Caco-2 (cell line): Measurements from ENCODE around the gene DNAH10. TPM values are rescaled to one million over a fixed set of nuclear protein-coding genes. Genes with fewer than 3 reads are reported as not detected.

Source experiments
- BruUV-seq: library from RNA; stranded (reverse); fragments of 400-500 nt; replicated peaks from 2 replicates; lab custom pipeline; 2021; lab: Mats Ljungman, UMichigan
- CTCF ChIA-PET: fragments of 300-600 bp; sonication (Branson Sonifier 250); formaldehyde crosslinking; loops from one replicate; lab custom pipeline; 2022; ENCODE audit warnings: antibody characterized with exemption; lab: Charles Lee
- POLR2A ChIA-PET: fragments of 300-600 bp; sonication (Branson Sonifier 250); formaldehyde crosslinking; loops from one replicate; lab custom pipeline; 2022; ENCODE audit warnings: antibody characterized with exemption; lab: Charles Lee
- DNase-seq, 2 experiments: peaks; one replicate each; pipeline versions ENCODE4 v3.0.0 to v3.0.0-alpha.2; 2020 to 2022
- H3K27me3 ChIP-seq: replicated peaks from 2 replicates; pipeline ENCODE4 v1.6.0; 2011; ENCODE audit warnings: low read length; ENCODE audit not compliant: control insufficient read depth, insufficient read depth
- H3K36me3 ChIP-seq: 2 replicates; pipeline ENCODE4 v1.5.1; 2011; ENCODE audit warnings: low read length; ENCODE audit not compliant: control insufficient read depth, insufficient read depth
- H3K4me1 ChIP-seq: fragments of 250-450 bp; sonication (Bioruptor Pico); 2 replicates; pipeline ENCODE4 v1.5.1; 2020; ENCODE audit warnings: mild to moderate bottlenecking
- H3K4me3 ChIP-seq: 2 replicates; pipeline ENCODE4 v1.5.1; 2011; ENCODE audit warnings: low read depth, mild to moderate bottlenecking, control low read depth, low read length
- H3K9me3 ChIP-seq: fragments of 250-450 bp; sonication (Bioruptor Pico); 2 replicates; pipeline ENCODE4 v1.5.1; 2020; ENCODE audit warnings: mild to moderate bottlenecking, moderate library complexity
- H3K27ac Mint-ChIP-seq: one replicate; pipeline ENCODE4 v1.8.0; 2022; ENCODE audit warnings: mixed read lengths; ENCODE audit not compliant: unreplicated experiment
- H3K27me3 Mint-ChIP-seq: one replicate; pipeline ENCODE4 v1.8.0; 2022; ENCODE audit warnings: mixed read lengths; ENCODE audit not compliant: insufficient read depth, unreplicated experiment
- H3K36me3 Mint-ChIP-seq: one replicate; pipeline ENCODE4 v1.8.0; 2022; ENCODE audit warnings: mild to moderate bottlenecking, mixed read lengths; ENCODE audit not compliant: insufficient read depth, unreplicated experiment
- H3K4me1 Mint-ChIP-seq: one replicate; pipeline ENCODE4 v1.8.0; 2022; ENCODE audit warnings: low read depth, mixed read lengths; ENCODE audit not compliant: unreplicated experiment
- H3K4me3 Mint-ChIP-seq: one replicate; pipeline ENCODE4 v1.8.0; 2022; ENCODE audit warnings: mild to moderate bottlenecking, moderate library complexity, mixed read lengths; ENCODE audit not compliant: unreplicated experiment
- H3K9me3 Mint-ChIP-seq: one replicate; pipeline ENCODE4 v1.8.0; 2022; ENCODE audit warnings: mixed read lengths; ENCODE audit not compliant: unreplicated experiment
- CTCF ChIP-seq, 2 experiments: fragments of 200-600 bp in 1 of 2; IDR thresholded peaks; 1 replicate in 1 of 2; 2 replicates in 1 of 2; pipeline versions ENCODE4 v1.5.1 to v1.8.0; 2011 to 2022; ENCODE audit warnings: antibody characterized with exemption in 1 of 2, control low read depth in 1 of 2, inconsistent platforms in 1 of 2, low read depth in 1 of 2, low read length in 1 of 2, mild to moderate bottlenecking in 1 of 2, moderate library complexity in 1 of 2; ENCODE audit not compliant: insufficient read depth in 1 of 2, severe bottlenecking in 1 of 2, unreplicated experiment in 1 of 2
- intact Hi-C: fragments of 100-400 bp; cut with micrococcal nuclease; formaldehyde crosslinking; loops from one replicate; pipeline ENCODE4 v1.10.0; 2022; ENCODE audit not compliant: unreplicated experiment
- total RNA-seq: library from RNA; stranded (reverse); gene quantifications from 2 replicates; pipeline ENCODE4 v1.2.3, GENCODE V29; 2022

The DNAH10 gene
- total RNA-seq, 1 experiment from 2014 or later: 0.45 TPM

GRCh38 chr12:123741937-123742572 lies 20.0 kb upstream of the DNAH10 start:
- peaks cover 2% of the 10 kb centered on the region for H3K36me3 ChIP-seq
- H3K9me3 ChIP-seq: no peaks in the 10 kb centered on the region
- Mint-ChIP-seq H3K4me3 (no peak overlapping the region), H3K27ac (no peak overlapping the region), H3K9me3 (no peaks in the 10 kb centered on the region), H3K4me1 (no peaks in the 10 kb centered on the region), H3K27me3 (no peaks in the 10 kb centered on the region), H3K36me3 (peaks cover 65% of the 10 kb centered on the region)
- no peak for DNase-seq
- H3K27me3 ChIP-seq: no peaks in the 10 kb centered on the region
- no peaks in the 10 kb centered on the region for H3K4me1 ChIP-seq
- CTCF ChIA-PET: no interaction called here
- H3K4me3 ChIP-seq: no peak overlapping the region
- no TSS peak for BruUV-seq
- no peak for TF ChIP-seq CTCF (IDR thresholded peaks at IDR 0.05; ENCODE audit: insufficient read depth in 1 of 2, low read depth in 1 of 2, low read length in 1 of 2, severe bottlenecking in 1 of 2, unreplicated experiment in 1 of 2)
- POLR2A ChIA-PET: no interaction called here
- intact Hi-C loops: no loop called here

- Mint-ChIP-seq H3K9me3 (no peaks in the 10 kb centered on the region), H3K4me3 (no peak overlapping the region), H3K27me3 (no peaks in the 10 kb centered on the region), H3K27ac (no peak overlapping the region), H3K4me1 (no peaks in the 10 kb centered on the region), H3K36me3 (peaks cover 64% of the 10 kb centered on the region)
- no peak overlapping the region for H3K4me3 ChIP-seq
- H3K9me3 ChIP-seq: no peaks in the 10 kb centered on the region
- POLR2A ChIA-PET: no interaction called here
- peaks cover 2% of the 10 kb centered on the region for H3K36me3 ChIP-seq
- TF ChIP-seq CTCF (IDR thresholded peaks at IDR 0.05; ENCODE audit: insufficient read depth in 1 of 2, low read depth in 1 of 2, low read length in 1 of 2, severe bottlenecking in 1 of 2, unreplicated experiment in 1 of 2): no peak
- CTCF ChIA-PET: no interaction called here
- BruUV-seq: no TSS peak
- intact Hi-C loops: no loop called here
- H3K4me1 ChIP-seq: no peaks in the 10 kb centered on the region
- H3K27me3 ChIP-seq: no peaks in the 10 kb centered on the region
- DNase-seq: no peak
Observed at GRCh38 chr12:123743002-123743401, 19.1 kb upstream of the DNAH10 start.

- ChIA-PET CTCF (no interaction called here), POLR2A (no interaction called here)
- Histone ChIP-seq H3K36me3 (no peaks in the 10 kb centered on the region; the same call in 1 of the 2 replicates), H3K4me3 (no peak overlapping the region), H3K4me1 (no peaks in the 10 kb centered on the region), H3K27me3 (no peaks in the 10 kb centered on the region), H3K9me3 (no peaks in the 10 kb centered on the region)
- Mint-ChIP-seq H3K27me3 (no peaks in the 10 kb centered on the region), H3K36me3 (peaks cover 57% of the 10 kb centered on the region), H3K4me1 (no peaks in the 10 kb centered on the region), H3K27ac (no peak overlapping the region), H3K9me3 (no peaks in the 10 kb centered on the region), H3K4me3 (no peak overlapping the region)
- intact Hi-C loops: no loop called here
- BruUV-seq: no TSS peak
- no peak for TF ChIP-seq CTCF (IDR thresholded peaks at IDR 0.05; ENCODE audit: insufficient read depth in 1 of 2, low read depth in 1 of 2, low read length in 1 of 2, severe bottlenecking in 1 of 2, unreplicated experiment in 1 of 2)
- peak in 1 of 2 experiments; percentile 13 for DNase-seq
Observed at GRCh38 chr12:123744836-123745235, 17.3 kb upstream of the DNAH10 start.
